ENCODE measurements around the gene PLEK.
"Not testable (repeated sequence)": the region's sequence is repeated elsewhere in the genome, so short reads cannot be mapped to it uniquely, and the experiment has no call there.

PLEK gene

DNA sequence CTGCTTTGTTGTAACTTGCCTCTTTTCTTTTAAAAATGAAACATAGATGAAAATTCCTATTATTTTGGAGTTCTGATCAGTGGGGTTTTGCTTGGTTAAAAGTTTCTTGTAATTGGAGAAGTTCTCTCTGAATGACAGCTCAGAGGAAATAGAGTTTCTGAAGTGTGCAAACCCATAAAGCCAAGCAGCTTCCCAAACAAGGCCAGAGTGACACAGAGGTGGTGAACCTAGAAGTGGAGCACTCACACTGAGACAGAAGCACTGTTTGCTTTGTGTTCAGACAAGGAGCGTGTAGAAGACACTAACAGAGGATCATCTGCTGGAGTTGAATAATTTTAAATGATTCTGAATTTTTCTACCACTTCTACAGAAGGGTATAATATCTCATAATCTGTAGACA lies 52.8 kb downstream of the PLEK start:
- ATAC-seq: no peak

DNA sequence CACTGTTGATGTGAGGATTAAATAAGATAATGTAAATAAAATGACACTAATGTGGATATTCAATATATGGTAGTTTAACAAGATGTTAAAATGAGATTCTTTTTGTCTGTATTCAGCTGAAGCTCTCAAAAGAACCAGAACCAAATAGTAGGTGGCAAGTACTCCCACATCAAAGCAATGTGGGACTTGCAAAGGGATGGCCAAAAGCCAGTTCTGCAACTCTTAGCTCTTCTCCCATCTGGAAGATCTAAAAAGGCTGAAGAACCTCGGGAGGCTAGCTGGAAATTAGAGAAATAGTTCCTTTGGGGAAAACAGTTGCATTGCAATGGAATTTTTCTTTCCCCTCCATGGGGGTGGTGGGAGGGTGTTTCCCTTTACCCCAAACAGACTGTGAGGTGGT lies 53.3 kb downstream of the PLEK start:
- ATAC-seq: no peak

DNA sequence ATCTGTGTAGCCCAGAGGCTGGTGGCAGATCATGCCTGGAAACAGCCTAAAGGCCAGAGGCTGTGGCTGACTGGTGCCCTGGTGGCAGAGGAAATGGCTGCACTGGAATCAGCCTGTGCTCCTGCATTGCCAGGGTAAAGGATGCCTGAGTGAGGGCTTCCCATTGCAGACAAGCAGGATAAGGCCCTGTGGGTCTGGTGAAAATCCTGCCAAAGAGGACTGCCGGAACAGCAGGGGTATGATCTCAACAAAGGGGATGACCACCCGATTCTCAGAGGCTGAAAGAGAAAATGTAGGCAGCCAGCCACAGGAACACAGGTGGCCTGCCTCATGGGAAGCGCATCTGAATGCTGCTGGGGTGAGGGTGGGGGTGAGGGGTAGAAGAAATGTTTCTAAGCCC lies 53.8 kb downstream of the PLEK start:
- no peak for ATAC-seq

DNA sequence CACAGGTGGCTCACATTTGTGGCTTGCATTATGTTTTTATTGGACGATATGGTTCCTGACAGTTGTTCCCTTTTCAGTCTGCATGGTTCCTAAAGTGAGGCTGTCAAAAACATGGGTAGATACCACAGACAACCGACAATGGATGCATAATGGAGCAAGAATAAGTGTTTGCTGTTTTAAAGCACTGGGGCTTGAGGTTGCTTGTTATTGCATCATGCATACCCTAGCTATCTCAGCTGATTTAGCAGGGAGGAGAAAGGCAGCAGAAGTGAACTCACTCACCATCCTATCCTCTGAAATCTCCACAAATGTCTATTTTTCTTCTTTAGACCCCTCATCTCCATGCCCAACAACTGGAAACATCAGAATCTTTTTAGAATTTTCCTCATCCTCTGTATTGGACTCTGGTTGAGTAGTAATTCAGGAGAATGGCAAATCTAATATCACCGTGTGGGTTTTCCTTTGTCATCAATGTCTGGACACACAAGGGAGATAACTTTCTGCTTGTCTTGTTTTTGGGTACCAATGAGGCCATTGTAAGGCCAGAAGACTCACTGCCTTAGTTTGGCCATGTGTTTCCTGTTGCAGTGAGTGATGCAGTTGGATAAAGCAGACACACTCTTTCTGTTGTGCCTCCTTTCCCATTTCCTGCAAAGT lies 55.3 kb downstream of the PLEK start:
- no peak for ATAC-seq

DNA sequence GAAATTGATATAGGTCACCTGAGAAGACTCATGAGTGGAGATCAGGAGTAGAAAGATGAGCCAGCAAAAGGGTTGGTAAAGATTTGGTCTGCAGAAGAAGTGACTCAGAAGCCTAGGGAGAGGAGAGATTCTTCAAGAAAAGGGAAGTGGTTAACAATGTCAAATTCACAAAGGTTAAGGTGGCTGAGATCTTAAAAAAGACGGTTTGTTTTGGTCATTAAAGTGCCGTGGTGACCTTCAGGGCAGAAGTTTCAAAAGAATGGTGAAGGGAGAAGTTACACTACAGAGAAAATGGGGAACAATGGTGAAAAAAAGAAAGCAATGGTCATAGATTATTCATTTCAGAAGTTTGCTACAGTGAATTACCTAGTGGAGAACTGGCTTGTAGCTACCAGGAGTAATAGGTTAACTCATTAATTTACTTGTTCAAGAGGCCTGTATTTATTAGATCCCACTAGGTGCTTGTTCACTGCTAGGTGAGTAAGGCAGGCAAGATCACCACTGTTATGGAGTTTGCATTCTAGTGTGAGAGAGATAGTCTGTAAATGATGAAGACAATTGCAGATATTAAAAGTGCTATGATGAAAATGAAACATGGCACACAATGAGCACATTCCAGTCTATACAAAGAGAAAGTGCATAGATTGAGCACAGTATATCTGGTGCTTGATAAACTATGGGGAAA lies 59.0 kb downstream of the PLEK start:
- ATAC-seq: peak; percentile 81 to 84

DNA sequence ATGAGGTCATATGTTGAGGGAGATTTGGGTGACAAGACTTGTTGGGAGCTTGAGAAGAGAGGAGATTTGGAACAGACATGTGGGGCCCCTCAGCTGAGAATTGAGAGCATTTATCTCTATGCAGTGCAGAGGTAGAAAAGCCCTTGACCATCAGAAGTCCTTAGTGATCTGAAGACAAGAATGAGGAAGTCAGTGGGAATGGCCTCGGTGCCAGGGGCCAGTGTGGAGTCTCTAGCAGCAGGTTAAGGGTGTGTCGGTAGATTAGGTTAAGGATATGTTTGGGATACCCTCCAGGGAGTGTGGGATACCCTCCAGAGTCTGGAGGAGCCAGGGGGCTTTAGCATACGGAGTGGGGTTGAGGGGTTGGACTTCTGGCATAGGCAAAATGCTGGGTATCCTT lies 60.4 kb downstream of the PLEK start:
- no peak for ATAC-seq

DNA sequence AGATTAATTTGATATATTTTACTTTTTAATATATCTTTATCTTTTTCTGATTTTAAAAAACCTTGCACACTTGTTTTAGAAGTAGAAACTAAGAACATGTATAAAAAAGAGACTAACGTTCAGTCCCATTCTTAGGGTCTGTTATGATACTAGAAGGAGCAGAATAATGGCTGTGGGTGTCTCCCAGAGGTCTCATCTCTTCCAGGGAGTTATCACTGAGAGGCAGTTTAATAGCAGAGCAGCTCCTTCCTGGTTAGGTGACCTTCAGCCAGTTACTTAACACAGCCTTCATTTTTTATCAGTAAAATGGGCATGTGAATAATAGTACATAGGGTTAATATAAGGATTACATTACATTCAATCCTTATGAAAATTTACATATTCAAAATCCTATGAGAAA lies 61.4 kb downstream of the PLEK start:
- no peak for ATAC-seq

DNA sequence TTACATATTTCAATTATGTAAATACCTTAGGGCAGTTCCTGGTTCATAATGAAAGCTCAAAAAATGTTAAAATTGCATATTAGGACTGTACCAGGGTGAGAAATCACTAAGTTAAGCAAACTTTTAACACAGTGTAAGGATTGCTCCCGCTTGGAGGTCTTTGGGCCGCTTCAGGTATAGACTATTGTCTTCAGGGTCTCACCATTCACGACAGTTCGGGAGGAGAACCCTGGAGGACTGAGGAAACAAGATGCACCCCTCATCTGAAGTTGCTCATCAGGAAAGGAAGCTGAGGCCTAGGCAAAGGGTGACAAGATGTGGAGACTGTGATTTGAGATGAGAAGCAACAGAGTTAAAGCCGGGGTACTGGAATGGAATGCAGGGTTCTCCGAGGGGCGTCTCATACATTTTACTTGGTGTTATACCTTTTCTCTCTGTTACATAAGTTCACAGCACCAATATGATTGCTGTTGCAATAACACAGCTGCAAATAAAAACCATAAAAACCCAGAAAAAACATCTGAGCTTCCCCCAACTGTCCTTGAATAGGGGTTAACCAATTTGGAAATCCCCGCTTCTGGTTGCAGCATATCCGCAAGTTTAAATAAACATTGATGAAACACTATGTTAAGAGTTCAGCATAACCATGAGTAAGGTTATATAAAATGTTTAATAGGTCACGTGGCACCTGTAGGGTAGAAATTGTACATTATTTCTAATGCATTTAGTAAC lies 61.9 kb downstream of the PLEK start:
- peak; percentile 62 to 70 for ATAC-seq

DNA sequence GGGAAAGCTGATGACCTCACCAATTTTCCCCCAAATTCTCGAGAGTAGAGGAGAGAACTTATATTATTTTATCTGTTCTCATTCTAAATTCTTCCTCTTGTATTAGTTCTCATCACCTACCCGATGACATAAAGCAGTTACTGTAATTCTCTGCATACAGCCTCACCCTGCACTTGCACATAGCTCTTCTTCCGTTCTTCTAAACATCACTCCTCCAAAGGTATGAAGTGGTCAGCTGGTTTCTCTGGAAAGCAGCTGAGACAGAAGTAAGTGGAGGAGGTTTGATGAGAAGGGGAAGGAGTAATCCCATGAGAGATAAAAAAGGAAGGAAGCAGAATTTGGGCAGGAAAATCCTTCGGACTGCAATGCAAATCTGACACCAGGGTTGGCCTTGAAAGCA lies 63.0 kb downstream of the PLEK start:
- ATAC-seq: no peak

DNA sequence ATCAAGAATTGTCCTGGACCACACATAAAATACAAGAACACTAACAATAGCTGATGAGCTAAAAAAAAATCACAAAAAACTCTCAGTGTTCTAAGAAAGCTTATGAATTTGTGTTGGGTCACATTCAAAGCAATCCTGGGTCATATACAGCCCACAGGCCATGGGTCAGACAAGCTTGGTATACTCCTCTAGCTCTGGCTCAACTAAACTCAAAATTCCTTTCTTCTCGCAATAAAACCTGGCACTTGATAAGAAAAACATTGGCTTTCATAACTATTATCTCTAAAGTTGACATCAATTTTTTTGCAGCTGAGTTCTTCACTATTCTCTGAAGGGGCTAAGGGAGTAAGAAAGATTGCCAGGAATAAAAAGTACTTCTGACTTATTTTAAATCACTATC lies 63.7 kb downstream of the PLEK start:
- ATAC-seq: no peak

DNA sequence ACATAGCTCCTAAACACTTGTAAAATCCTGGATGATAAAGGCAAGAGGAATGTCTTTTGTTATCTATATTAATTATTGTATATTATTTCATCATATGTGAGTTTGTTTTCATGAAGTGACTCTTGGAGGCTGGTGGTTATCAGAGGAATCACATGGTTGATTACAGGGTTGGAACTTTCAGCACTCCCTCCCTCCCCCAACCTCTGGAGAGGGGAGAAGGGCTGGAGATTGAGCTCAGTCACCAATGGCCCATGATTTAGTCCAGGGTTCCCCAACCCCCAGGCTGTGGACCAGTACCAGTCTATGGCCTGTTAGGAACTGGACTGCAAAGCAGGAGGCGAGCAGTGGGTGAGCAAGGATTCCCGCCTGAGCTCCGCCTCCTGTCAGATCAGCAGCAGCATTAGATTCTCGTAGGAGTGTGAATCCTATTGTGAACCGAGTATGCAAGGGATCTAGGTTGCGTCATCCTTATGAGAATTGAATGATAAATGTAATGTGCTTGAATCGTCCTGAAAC lies 64.3 kb downstream of the PLEK start:
- no peak for ATAC-seq

DNA sequence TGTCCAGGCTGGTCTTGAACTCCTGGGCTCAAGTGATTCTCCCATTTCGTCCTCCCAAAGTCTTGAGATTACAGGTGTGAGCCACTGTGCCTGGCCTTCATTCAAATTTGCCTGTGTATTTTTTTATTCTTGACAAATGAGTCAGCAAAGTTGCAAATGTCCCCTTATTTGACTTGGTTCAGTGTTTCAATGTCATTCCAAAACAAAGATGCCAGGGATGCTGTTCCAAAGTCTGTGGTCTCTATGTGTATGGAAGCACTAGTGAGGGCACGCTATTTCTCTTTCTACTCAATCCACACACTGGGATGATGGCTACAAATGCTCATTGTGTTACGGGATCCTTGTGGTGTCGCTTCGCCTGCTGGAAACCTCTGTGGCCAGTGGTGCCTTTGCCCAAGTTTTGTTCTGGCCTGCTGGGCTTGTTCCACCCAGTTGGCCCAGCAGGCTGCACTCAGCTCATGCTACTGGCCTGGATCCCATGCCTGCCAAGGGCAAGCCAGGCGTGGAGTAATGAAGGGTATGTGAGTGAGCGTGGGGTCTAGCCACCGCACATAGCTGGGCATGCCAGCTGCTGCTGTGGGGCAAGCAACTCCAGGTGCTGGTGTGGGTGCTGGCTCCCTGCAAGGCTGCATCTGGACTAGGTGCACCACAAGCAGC lies 66.4 kb downstream of the PLEK start:
- ATAC-seq: no peak

DNA sequence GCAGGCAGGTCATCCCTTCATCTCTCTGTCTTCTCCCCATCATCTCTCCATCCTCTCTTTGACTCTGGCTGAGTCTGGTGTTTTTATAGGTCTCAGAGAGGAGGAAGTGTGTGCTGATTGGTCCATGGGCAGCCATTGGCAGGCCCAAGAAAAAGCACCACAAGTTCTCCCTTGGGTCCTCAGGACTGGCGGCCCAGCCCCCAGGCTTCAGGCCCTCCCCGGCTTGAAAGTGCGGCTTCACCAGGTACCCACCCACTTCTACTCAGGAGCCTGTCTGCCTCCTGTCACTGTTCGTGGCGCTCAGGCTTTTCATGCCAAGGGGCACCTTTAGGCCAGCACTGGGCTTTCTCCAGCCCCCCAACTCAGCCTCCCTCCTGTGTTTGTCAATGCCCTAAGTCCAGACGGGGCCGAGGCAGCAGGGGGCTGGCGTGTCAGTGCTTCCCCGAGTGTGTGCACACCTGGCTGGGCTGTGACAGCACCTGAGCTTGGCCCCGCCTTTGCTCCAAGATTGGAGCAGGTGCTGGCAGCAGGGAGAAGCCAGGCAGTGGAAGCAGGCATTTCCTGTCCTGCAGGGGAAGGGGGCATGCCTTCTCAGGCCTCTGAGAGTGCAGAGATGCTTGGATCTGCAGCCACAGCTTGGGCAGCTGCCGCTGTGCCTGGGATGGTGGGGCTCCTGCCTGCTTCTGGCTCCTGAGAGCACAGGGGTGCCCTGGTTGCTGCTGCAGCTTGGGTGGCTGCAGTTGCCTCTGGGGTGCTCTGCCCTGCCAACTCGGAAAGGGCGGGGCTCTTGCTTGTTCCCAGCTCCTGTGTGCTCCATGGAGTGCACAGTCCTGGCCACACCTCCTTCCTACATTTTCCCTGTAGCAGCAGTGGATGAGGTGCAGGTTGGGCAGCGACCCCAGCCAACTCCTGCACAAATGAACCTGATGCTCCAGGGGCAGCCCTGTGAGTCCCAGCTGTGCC lies 67.9 kb downstream of the PLEK start:
- ATAC-seq: no peak

DNA sequence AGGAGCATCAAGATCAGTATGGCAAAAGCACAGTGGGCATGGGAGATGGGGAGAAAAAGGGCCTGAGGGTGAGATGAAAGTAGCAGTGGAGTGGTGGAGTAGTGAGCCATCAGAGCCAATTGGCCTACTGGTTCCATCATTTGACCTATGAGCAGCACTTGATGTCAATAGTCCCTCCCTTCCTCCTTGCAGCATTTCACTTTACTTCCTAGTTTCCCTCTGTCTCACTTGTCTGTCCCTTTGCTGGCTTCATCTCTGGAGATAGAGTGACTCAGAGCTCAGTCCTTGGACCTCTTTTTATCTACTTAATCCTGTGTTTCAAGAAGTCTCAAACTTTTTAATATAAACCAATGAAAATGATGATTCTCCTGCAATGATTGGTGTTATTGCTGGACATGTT lies 69.9 kb downstream of the PLEK start:
- ATAC-seq: no peak

DNA sequence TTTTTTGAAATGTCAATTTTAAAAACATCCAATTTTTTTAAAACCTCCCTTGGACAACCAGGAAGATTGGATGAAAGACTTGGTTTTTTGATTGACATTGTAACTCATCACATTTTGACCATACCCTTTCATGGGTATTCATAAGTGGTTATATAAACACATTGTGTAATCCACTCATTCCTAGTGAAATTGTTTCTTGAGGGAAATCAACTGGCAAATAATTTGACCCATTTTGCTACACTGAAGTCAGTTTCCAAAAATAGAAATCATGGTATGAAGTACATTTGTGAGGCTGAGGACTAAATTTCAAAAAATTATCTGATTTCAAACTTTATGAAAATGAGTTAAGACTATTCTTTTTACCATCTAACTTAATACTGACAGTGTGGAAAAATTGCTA lies 70.5 kb downstream of the PLEK start:
- no peak for ATAC-seq

DNA sequence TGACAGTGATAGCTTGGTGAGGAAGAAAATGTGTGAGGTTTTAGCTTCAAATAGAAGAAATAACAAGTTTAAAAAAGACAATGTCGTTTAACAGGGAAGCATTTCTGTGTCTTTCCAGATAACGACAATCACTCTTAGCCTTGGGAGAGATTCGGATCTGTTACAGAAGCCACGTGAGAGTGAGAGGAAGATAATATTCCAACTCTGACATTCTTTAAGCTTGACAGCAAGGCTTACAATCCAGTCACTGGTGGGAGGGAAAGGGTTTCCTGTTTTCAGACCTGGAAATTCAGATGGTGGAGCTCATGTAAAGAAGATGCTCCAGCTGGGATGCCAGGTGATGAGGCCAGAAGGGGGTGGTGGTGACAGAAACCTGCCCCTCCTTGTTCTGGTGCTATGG lies 71.2 kb downstream of the PLEK start:
- ATAC-seq: no peak

DNA sequence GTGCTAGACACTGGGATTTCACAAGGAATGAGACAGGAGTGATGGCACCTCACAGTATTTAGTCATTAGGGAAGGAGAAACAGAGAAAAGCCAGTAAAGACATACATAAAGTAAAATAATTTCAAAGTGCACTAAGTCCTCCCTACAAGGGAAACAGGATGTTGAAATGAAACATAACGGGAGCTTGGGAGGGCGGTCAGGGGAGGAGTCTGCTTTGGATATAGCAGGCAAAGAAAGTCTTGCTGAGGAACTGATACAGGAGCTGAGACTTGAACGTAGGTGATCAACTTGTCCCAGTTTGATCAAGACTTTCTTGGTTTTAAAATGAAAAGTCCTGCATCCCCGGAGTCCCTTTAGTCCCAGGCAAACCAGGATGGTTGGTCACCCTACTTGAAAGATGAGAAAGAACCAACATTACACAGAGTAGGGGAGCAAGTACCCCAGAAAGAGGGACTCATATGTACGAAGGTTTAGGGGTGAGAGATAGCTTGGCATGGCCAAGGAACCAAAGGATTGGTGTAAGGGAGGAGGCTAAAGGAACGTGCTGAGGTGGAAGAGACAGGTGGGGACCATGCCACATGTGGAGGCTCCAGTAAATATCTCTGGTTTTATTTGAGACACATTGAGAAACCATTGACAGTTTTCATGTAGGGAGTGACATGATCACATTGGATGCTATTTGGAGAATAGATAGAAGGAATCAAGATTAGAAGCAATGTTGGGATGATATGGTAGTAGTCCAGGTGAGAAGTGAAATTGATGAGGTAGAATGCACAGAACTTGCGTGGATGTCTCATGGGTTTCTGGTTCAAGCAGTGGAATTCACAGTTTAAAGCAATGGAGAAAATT lies 73.6 kb downstream of the PLEK start:
- no peak for ATAC-seq

DNA sequence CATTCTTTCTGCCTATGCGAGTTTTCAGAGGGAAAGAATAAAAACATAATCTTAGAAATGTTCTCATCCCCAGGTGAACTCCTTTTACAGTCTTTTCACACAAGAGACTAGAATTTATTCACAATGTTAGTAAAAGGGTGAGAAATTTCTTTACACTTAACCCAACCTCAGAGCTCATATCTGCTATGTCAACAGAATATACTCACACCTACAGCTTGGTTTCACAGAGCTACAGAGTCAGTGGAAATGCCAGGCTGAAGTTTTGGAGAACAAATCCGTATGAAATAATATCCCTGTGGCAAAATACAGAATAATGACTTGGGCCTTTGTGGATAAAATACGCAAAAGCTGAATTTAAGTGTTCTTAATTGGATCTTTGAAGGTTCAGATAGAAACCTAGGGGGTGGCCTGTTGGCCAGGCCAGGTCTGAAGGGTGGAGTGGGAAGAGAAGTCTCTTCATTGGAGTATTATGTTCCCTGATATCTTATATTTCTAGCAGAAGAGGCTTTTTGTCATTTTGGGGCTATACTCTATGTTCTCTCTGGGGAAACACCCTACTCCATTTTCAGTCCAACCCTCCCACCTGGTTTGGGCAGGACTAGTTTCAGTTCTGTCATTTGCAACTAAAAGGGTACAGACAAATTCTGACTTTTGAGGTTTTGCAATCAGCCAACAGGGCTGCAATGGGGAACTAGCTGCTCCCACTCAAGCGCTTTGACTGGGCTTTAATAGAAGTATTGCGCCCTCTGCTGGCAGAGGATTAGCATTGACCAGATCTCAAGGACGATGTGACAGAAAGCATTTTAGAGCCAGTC lies 76.3 kb downstream of the PLEK start:
- peak; percentile 97 to 99 for ATAC-seq

DNA sequence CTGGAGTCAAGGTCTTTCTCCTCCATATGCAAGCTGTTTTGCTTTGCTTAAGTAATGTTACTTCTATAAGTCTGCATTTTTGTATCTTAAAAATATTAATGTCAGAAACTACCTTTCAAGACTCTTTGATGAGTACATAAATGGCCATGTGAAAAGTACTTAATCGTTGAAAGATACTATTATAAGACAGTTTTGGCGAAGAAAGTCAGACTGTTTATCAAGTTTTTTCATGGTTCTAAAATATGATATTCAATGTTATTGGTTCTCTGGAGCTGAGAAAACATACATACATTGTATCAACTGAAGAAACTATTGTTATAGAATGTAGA lies 76.9 kb downstream of the PLEK start:
- ATAC-seq: no peak

DNA sequence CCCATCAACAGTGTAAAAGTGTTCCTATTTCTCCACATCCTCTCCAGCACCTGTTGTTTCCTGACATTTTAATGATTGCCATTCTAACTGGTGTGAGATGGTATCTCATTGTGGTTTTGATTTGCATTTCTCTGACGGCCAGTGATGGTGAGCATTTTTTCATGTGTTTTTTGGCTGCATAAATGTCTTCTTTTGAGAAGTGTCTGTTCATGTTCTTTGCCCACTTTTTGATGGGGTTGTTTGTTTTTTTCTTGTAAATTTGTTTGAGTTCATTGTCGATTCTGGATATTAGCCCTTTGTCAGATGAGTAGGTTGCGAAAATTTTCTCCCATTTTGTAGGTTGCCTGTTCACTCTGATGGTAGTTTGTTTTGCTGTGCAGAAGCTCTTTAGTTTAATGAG lies 81.3 kb downstream of the PLEK start:
- ATAC-seq: not testable (repeated sequence)

Data from activated CD4-positive, CD25-positive, alpha-beta regulatory T cell treated with anti-CD3 and anti-CD28 coated beads, Interleukin-2, amount 50 U/mL, for 24 hours (primary cell).